GM21717 (cell line): ENCODE results near the gene TMEM256.
A peak's percentile ranks its signal among the peaks of the same experiment; 100 is the strongest.
"Not testable (repeated sequence)": the region's sequence is repeated elsewhere in the genome, so short reads cannot be mapped to it uniquely, and the experiment has no call there.

Experiments used
- ATAC-seq: cut with Tn5 transposase; IDR thresholded peaks from one replicate; pipeline ENCODE4 v1.9.1; 2021; ENCODE audit warnings: mild to moderate bottlenecking, moderate library complexity; ENCODE audit not compliant: unreplicated experiment

The TMEM256 gene

GRCh38 chr17:7384489-7385081 is 19.3 kb downstream of the TMEM256 start:
- no peak for ATAC-seq

GRCh38 chr17:7383742-7384488 is 20.0 kb downstream of the TMEM256 start:
- ATAC-seq: peak; percentile 59

GRCh38 chr17:7383371-7383741 is 20.5 kb downstream of the TMEM256 start:
- no peak for ATAC-seq

- ATAC-seq: no peak
Measured at GRCh38 chr17:7382901-7383300, 21.0 kb downstream of the TMEM256 start.

GRCh38 chr17:7380855-7381683 is 22.8 kb downstream of the TMEM256 start, which contains the start of gene TNK1:
TSS of gene TNK1 (plus strand) at chr17:7381089. CDS start at chr17:7382927, 1,838 bp downstream.
- ATAC-seq: no peak

- ATAC-seq: no peak
Measured at GRCh38 chr17:7380321-7380720, 23.6 kb downstream of the TMEM256 start.

- ATAC-seq: no peak
Measured at GRCh38 chr17:7379134-7379533, 24.8 kb downstream of the TMEM256 start.

- ATAC-seq: no peak
Measured at GRCh38 chr17:7374353-7374752, 29.5 kb downstream of the TMEM256 start.

- no peak for ATAC-seq
Measured at GRCh38 chr17:7370853-7371252, 33.0 kb downstream of the TMEM256 start.

- no peak for ATAC-seq
Measured at GRCh38 chr17:7369825-7370224, 34.1 kb downstream of the TMEM256 start.

GRCh38 chr17:7368599-7368994 is 35.3 kb downstream of the TMEM256 start:
- ATAC-seq: not testable (repeated sequence)

GRCh38 chr17:7367918-7368598 is 35.8 kb downstream of the TMEM256 start:
- no peak for ATAC-seq

- no peak for ATAC-seq
Measured at GRCh38 chr17:7367083-7367482, 36.8 kb downstream of the TMEM256 start.

- ATAC-seq: not testable (repeated sequence)
Measured at GRCh38 chr17:7365963-7366362, 37.9 kb downstream of the TMEM256 start.

GRCh38 chr17:7363311-7363710 is 40.6 kb downstream of the TMEM256 start:
- no peak for ATAC-seq

- ATAC-seq: no peak
Measured at GRCh38 chr17:7361906-7362305, 42.0 kb downstream of the TMEM256 start.

- ATAC-seq: no peak
Measured at GRCh38 chr17:7357381-7357780, 46.5 kb downstream of the TMEM256 start.

GRCh38 chr17:7356756-7357155 is 47.1 kb downstream of the TMEM256 start:
- no peak for ATAC-seq

GRCh38 chr17:7356072-7356549 is 47.8 kb downstream of the TMEM256 start:
- ATAC-seq: no peak

GRCh38 chr17:7355573-7355972 is 48.3 kb downstream of the TMEM256 start:
- ATAC-seq: no peak

GRCh38 chr17:7355053-7355452 is 48.8 kb downstream of the TMEM256 start, which contains the start of gene TMEM95:
TSS of gene TMEM95 (plus strand) at chr17:7355156. CDS start at chr17:7355205, 49 bp downstream.
- ATAC-seq: no peak
